ENCODE results near the gene KRT16.
"Not testable (repeated sequence)": the region's sequence is repeated elsewhere in the genome, so short reads cannot be mapped to it uniquely, and the experiment has no call there.

KRT16 gene

GRCh38 chr17:41627316-41628072 is 14.9 kb upstream of the KRT16 start:
- no peak for DNase-seq

GRCh38 chr17:41626914-41627295 is 14.3 kb upstream of the KRT16 start:
- DNase-seq, result not testable (repeated sequence)

- DNase-seq, result not testable (repeated sequence)
Observed at GRCh38 chr17:41626028-41626913, 13.7 kb upstream of the KRT16 start.

- DNase-seq, result no peak
Observed at GRCh38 chr17:41625602-41626001, 13.0 kb upstream of the KRT16 start.

- DNase-seq, result no peak
Observed at GRCh38 chr17:41624208-41625101, 11.9 kb upstream of the KRT16 start, which contains the start of gene KRT17. TSS of gene KRT17 (minus strand) at chr17:41624575. CDS start at chr17:41624509, 66 bp downstream.

GRCh38 chr17:41623184-41623861 is 10.8 kb upstream of the KRT16 start:
- not testable (repeated sequence) for DNase-seq

GRCh38 chr17:41622340-41623183 is 10.0 kb upstream of the KRT16 start:
- DNase-seq, result not testable (repeated sequence)

- DNase-seq, result no peak
Observed at GRCh38 chr17:41621916-41622315, 9.3 kb upstream of the KRT16 start.

- not testable (repeated sequence) for DNase-seq
Observed at GRCh38 chr17:41621435-41621817, 8.9 kb upstream of the KRT16 start.

- no peak for DNase-seq
Observed at GRCh38 chr17:41620583-41621434, 8.2 kb upstream of the KRT16 start.

GRCh38 chr17:41619927-41620582 is 7.5 kb upstream of the KRT16 start:
- DNase-seq, result not testable (repeated sequence)

GRCh38 chr17:41619036-41619926 is 6.7 kb upstream of the KRT16 start:
- DNase-seq, result no peak

GRCh38 chr17:41618341-41619035 is 5.9 kb upstream of the KRT16 start:
- DNase-seq, result no peak

- DNase-seq, result no peak
Observed at GRCh38 chr17:41617698-41618097, 5.1 kb upstream of the KRT16 start.

GRCh38 chr17:41617136-41617535 is 4.6 kb upstream of the KRT16 start:
- no peak for DNase-seq

GRCh38 chr17:41616486-41616885 is 3.9 kb upstream of the KRT16 start:
- DNase-seq, result not testable (repeated sequence)

- DNase-seq, result no peak
Observed at GRCh38 chr17:41615454-41615853, 2.9 kb upstream of the KRT16 start.

GRCh38 chr17:41614767-41615166 is 2.2 kb upstream of the KRT16 start:
- not testable (repeated sequence) for DNase-seq
